Epidermal melanocyte (primary cell): ENCODE results near the gene KIAA1217.

Experiments used
- DNase-seq: peaks from one replicate; pipeline ENCODE4 v3.0.0; 2011; ENCODE audit warnings: low spot score; ENCODE audit not compliant: insufficient read length

The KIAA1217 gene

DNA sequence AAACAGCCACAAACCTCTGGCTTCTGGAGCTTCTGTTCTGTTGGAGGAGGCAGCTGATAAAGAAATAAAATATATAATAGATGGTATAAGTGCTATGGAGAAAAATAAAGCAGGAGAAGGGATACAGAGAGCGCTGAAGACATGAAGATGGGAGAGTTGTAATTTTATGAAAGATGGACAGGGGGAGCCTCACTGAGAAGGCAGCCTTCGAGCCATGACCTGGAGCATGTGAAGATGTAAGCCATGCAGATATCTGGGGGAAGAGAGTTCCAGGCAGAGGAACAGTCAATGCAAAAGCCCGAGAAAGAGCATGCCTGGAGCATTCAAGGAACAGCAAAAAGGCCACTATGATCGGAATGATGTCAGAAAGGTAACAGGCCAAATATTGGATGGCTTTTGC is 187.5 kb downstream of the KIAA1217 start:
- DNase-seq, result no peak

DNA sequence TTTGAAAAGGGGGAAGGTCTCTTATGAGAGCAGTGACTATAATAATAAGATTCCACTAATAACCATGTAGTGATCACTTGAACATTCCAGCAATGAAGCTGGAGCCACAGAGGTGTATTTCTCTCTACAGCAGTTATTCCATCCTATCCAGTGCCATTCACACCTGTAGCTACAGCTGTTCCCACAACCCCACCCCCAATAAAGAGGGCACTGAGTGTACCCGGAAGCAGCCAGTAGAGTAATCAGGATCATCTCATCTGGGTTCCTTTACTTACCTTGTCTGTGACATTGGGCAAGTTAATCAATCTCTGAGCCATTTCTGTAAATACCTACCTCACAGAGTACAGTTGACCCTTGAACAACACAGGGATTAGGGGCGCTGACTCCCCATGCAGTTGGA is 188.7 kb downstream of the KIAA1217 start:
- DNase-seq, result no peak

DNA sequence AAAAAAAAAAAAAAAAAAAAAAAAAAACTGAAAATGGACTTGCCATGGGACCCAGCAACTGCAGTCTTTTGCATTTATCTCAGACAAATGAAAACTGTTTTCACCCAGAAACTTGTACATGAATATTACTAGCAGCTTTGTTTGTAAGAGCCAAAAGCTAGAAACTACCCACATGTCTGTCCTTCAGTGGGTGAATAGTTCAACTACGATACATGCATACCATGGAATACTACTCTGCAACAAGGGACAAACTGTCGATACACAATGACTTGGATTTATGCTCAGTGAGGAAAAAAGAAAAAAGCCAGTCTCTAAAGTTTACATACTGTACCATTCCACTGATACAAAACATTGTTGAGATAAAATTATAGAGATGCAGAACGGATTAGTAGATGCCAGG is 195.6 kb downstream of the KIAA1217 start:
- DNase-seq, result no peak

DNA sequence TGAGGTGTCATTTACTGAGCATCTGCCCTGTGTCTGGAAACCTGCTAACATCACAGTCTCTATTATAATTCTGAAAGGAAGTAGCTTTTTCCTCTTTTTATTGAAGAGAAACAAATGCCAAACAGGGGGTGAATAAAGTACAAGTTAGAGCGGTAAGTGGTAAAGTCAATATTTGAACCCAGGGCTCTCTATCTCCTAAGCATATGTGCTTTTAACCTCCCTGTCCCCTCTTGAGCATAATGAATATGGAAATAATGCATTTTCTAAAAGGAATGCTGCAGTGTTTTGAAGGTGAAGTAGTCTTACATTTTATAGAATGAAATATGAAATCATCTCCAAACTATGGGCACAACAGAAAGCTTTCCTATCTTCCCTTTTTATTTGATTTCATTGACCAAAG is 196.7 kb downstream of the KIAA1217 start:
- no peak for DNase-seq

DNA sequence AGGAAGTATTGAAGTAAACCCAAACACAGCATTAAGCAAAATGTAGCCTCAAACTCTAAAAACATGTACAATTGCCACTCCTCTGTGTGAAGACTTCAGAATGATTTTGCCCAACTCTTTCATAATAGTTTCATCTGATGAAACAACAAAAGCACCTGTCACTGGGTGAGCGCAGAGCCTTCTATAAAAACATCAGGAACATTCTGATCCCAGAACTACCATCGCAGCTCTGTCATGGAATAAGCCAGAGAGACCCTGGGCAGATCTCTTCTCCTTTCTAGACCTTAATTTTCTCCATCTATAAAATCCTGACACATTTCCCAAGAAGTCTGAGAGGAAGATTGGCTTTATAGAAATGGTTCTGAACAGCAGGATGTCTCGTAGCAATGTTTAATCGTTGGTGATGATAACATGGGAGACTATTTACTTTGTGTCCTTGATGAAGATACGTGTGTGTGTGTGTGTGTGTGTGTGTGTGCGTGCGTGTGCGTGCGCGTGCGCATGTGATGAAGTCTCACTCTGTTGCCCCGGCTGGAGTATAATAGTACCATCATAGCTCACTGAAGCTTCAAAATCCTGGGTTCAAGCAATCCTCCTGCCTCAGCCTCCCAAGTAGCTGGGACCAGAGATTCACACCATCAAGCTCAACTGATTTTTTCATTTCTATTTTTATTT is 198.0 kb downstream of the KIAA1217 start:
- DNase-seq, result no peak

DNA sequence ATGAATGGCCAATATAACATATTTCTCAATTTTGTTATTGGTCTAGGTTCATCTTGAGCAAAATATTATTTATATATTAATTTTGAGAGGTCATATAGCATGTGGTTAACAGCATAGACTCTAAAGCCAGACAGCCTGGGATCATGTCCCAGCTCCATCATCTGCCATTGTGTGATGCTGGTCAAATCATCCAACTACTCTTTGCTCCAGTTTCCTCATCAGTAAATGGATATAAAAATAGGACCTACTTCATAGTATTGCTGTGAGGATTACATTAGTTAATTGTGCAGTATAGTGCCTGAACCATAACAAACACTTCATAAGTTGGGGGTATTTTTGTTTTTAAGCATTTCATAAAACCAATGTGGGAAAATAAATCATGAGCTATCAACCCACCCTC is 199.0 kb downstream of the KIAA1217 start:
- DNase-seq, result no peak

DNA sequence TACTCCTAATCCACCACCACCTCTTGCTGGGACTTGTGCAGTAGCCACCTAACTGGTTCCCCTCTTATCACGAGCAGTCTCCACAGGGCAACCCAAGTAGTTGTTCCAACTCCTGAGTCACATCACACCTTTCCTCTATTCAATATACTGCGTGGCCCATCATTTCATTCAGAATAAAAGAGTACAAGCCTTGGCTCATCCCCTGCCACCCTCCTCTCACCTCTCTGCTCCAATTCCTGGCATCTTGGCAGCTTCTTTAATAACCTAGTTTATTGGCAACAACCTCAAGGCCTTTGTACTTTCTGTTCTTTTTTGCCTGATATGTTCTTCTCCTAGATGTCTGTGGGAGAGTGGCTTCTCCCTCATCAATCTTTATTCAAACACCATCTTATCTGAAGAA is 199.4 kb downstream of the KIAA1217 start:
- no peak for DNase-seq

DNA sequence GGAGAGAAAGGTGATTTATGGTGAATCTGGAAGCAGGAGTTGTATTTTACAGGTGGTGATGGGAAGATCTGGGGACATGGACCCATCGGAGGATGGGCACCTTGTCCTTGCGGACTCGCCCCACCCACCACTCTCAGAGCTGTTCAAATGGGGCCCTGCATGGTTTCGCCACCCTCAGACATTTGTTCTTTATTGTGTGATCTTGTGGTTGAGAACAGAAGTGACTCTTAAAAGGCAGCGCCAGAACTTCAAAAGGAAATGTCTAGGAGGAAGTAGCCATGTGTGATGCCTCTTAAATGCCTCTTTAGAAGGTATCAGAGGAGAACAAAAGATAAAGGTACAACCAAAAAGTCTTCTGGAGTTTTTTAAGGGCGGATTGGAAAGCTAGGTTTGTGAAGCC is 205.7 kb downstream of the KIAA1217 start:
- no peak for DNase-seq

DNA sequence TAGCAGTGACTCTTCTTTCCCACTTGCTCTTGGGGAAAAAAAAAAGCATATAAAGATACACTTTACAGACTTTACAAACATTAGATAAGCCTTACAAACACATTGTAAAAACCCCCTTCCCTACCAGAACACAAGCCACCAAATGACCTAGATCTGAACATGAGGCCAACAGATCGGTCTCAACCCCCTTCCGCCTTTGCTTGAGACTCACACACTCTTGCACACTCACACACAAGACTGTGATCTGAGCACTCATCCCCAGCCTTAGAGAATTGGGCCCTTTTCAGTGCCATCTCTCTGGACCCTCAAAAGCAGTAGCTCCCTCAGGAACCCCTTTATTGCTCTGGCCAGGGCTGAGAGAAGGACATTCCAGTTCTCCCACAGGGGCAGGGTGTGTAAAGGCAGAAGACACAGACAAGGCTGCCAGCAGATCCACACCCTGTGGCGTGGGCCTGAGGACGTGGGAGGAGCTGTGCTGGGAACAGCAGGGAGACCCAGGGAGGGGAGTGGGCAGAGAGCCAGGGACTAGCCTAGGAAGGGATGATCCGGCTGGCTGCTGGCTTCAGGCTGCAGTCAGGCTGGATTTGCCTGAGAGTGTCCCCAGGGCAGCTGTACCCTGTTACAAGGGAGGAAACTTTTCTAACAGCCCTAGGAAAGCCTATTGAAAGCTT is 206.7 kb downstream of the KIAA1217 start:
- peak; percentile 21 for DNase-seq

DNA sequence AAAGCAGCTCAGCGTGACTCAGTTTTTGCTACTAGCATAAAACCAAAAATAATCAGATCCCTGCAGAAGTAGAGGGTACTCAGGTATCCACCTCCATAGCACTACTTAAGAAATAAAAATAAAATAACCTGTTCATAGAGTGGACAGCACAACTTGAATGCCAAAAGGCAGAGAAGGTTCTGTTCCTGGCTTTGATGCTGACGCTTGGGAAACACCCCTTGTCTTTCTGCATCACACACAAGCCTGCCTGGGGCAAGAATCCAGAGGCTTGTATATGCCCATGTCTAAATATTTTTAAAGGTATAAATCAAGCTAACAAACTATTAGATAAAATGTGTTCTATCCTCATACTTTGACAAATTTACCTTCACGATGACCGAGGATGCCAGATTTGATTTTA is 207.3 kb downstream of the KIAA1217 start:
- DNase-seq, result no peak

DNA sequence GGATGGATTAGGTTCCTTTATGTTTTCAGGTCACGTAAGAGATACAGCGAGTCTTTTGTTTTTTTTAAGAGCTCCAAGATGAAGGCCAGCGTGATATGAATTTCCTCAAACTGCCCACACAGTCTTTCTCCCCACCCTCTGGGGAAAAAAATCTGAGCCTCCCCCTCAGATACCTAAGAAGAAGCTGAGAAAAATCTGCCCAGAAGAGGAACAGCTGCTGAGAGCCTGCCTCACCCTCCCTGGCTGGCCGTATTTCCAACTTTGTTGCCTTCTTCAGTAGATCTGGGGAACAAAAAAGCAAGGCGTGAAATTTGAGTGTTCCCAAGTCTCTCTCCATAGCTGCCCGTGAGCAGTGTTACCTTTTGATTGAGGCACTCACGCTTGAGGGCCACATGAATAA is 208.1 kb downstream of the KIAA1217 start:
- no peak for DNase-seq

DNA sequence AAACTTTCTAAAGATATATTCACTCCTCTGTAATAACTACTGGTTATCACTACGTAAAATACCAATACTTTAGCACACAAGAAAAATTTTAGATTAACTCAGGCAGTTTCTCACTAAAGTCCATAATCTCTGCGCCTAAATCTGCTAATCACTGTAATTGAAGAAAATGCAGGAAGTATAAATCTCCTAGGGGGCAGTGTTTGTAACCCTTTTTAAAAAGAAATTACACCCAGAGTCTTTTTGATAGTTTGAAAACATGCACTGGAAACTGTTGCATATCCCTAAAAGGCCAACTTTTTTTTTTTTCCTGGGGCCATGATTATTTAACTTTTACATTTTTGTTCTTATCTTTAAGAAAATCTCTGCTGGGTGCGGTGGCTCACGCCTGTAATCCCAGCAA is 209.6 kb downstream of the KIAA1217 start:
- DNase-seq, result no peak

DNA sequence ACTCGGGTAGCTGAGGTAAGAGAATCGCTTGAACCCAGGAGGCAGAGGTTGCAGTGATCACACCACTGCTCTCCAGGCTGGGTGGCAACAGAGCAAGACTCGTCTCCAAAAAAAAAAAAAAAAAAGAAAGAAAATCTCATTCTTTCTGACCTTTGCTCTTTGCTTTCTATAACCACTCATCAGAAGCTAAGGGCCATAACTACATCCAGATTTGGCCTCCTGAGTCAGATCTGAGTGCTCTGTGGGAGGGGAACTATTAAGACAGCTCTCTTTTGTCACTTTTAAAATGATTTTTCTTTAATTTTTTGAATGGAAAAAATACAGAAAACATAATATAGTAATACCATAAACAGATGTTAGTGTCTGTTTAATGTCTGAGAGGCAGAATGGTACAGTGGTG is 210.1 kb downstream of the KIAA1217 start:
- DNase-seq, result no peak

DNA sequence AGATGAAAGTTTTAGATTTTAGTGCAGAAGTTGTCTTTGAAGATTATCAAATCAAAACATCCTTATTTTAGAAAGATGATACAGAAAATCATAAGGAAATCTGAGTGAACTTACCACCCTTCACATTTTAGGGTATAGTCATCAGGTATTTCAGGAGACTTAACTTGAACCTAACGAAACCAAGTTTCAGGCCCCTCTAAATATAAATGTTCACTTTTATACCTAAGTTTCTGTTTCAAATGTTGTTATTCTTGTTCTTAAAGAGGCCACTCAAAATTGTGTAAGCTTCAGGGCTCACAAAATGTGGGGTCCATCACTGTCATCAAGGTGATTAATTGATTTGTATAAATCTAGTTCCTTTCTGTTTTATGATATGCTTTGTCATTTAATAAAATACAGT is 216.2 kb downstream of the KIAA1217 start:
- no peak for DNase-seq

DNA sequence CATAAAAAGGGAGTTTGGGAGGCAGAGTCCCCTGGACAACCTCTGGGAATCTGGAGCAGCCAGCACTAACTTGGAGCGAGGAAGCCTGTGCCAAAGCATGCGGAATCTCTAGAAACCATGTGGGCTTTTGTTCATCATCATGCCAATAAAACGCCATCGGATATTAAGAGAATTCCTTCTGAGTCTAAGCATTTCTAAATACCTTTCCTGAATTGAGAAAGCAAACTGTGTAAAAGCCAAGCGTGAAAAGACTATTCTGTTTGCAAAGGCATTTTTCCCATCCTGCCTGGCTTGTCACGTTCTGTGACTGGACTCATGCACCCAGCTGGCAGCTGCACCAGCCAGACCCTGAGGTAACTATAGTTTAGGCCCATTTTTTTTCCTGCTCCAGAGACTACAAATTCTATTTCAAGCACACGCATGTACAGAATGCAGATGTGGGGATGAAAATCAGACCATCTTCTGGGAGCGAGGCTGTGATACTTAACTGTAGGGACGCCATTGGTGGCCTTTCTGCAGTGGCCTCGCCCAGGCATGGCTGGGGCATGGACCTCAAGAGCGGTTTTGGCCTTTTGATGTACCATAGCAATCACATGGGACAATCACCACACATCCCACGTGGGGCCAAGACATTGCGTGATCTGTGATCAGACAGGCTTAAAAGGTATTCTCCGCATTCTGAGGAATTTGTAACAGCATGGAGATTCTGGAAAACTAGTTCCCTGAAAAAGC is 218.9 kb downstream of the KIAA1217 start:
- DNase-seq, result no peak

DNA sequence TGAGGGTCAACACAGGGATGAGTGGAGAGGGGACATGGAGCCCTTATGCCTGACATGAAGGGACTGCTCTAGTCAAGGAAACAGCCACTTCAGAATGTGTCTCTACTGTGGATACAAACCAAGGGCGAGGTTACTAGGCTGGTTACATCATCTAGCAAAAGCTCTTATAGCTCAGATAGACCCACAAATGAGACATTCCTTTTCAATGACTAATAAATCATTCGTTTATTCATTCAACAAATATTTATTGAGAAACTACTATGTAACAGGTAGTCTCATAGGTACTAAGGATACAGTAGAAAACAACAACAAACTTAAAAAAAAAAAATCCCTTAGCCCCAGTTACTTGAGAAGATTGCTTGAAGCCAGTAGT is 219.5 kb downstream of the KIAA1217 start:
- no peak for DNase-seq

DNA sequence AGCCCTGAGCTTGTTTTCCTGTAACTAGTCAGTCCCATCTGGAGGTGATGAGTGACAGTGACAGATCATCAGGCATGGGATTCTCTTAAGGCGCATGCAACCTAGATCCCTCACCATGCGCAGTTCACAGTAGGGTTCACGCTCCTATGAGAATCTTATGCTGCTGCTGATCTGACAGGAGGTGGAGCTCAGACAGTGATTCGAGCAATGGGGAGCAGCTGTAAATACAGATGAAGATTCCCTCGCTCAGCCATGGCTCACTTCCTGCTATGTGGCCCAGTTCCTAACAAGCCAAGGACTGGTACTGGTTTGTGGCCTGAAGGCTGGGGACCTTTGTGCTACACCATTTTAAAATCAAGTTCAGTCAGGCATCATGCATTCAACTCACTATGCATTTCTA is 221.7 kb downstream of the KIAA1217 start:
- no peak for DNase-seq

DNA sequence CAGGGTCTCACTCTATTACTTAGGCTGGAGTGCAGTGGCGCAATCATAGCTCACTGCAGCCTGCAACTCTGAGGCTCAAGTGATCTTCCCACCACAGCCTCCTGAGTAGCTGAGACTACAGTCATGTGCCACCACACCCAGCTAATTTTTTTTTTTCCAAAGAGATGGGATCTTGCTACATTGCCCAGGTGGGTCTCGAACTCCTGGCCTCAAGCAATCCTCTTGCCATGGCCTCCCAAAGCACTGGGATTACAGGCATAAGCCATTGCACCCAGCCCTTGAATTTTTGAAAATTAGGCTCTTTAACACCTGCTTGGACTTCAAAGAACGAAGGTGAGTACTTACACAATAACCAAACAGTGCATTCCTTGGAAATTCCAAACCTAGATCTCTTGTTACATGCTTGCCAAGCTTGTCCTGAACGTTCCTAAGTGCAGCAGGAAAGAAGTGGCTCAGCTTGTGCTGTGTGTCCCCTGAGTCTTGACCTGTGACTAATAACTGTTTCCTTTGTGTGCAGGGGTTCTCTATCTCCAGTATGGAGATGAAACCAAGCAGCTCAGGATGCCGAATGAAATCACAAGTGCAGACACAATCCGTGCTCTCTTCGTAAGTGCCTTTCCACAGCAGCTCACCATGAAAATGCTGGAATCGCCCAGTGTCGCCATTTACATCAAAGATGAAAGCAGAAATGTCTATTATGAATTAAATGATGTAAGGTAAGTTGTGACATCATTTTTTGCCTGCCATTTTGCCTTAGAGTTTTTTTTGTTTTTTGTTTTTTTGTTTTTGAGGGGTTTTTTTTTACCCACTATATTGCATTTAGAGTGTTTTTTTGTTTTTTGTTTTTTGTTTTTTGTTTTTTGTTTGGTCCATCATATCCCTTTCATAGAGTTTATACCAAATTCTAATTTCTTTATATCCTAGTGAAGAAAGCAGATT is 223.8 kb downstream of the KIAA1217 start:
- DNase-seq, result no peak

DNA sequence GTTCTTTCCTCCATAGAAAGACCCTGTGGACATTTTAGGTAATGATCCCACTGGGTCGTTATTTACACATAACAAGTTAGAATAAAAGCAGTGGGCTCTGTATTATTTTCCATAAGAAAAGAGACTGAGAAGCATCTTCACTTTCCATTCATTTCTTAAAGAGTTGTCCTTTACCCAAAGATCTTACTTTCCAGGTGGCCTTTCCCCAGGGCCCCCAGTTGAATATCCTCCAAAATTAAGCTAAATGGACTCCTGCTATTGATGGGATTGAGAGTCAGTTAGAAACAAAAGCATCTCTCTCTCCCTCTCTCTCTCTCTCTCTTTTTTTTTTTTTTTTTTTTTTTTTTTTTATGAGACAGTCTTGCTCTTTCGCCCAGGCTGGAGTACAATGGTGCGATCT is 224.8 kb downstream of the KIAA1217 start:
- DNase-seq, result no peak

DNA sequence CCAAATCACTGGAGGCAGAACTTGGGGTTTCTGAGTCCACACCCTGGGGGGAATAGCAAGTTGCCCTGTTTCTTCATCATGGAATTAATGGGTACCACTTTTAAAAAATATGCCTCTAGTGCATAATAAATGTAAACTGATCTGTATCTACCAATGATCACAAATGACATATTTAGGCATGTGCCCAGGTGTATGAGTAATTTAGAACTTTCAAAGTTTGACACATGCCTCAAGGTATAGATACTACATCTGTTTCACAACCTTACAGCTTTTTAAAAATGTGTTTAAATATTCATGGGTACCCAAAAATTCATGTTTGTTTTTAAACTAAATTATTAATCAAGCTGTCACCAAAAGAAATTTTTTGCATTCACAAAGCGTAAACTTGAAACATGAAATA is 226.0 kb downstream of the KIAA1217 start:
- DNase-seq, result no peak

DNA sequence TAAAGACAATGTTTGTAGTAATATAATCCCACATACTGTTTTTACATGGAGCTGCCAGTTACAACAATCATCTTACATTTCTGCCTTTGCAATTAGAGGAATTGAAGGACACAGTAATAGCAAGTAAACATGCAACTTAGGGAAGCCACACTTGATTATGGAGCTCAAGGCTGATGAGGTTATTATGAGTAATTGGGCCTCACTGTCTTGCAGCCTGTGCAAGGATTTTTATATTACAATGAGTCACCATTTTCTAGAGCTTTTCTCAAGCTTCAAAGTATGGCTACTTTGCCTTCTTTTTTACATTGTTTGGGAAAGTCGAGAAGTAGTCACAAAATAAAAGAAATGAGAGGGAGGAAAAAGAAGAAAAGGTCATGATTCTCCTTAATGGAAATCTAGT is 226.4 kb downstream of the KIAA1217 start:
- DNase-seq, result no peak

DNA sequence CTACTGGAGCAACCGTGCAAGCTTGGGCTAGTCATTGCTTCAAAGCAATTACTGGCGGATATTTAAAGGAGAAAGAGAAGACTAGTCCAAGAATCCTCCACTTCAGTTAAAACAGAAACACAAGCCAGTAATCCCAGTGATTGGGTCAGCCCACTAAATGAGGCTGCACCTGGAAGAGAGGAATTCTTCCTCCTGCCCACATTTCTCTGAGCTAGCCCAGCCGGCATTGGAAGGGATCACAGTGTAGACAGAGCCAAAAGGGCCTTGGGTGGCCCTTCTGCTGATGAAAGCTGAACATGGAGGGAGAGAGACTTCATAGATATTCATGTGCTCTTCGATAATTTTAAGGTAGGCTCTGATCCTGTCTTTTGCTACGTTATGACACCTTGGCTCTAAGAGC is 228.4 kb downstream of the KIAA1217 start:
- no peak for DNase-seq
